Mesenteric fat pad (tissue), 1 donor: ENCODE data around the gene CEP350. TPM values are rescaled to one million over a fixed set of nuclear protein-coding genes. Genes with fewer than 3 reads are reported as not detected.
"Not testable (repeated sequence)": the region's sequence is repeated elsewhere in the genome, so short reads cannot be mapped to it uniquely, and the experiment has no call there.

Experiments used
- DNase-seq: peaks from one replicate; pipeline ENCODE4 v3.0.0-alpha.2; 2020; ENCODE audit warnings: low spot score
- total RNA-seq: library from RNA; stranded (reverse); fragmentation: NEBNext Ultra II Directional; extraction: Animal tissue kit (Norgen Biotek cat#: 25700); gene quantifications from one replicate; pipeline ENCODE4 v1.2.1, GENCODE V29; 2021
- donor health status: DM: yes; HTN: yes; CAD: no.

CEP350 gene
- total RNA-seq, 1 donor from 2014 or later, result 57.6 TPM

DNA sequence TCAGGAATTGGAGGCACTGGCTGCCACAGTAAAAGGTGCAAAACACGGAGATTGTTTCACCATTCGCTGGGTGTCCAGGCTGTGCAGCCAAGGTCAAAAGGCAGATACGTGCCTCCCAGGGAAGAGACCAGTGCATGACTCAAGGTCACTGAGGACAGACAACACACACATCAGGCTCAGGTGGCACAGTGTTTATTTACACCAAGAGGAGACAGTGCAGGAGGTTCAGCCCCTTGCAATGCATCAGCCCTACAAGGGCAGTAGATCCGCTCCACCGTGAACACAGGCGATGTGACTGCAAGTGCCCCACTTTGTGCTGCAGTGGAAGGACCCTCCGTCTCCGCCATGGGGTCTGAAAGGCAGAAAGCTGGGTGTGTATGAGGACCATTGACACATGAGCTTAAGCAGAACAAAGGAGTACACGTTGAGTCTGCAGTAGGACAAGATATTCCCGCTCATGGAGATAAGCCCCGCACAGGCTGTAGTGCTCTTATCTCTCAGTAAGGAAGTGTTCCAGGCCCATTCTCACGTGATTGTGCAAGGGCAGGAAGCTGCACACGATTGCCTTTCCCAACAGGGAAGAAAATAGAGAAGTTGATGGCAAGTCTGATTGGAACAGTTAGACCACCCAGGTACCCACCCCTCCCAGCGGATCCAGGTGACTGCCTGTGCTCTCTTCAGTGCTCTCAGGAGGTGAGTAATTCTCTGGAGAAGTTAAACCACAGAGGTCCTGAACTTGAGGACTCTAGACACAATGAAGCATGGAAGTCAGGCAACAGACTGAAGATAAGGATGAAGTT, 162.6 kb downstream of the CEP350 start:
- DNase-seq, result no peak

DNA sequence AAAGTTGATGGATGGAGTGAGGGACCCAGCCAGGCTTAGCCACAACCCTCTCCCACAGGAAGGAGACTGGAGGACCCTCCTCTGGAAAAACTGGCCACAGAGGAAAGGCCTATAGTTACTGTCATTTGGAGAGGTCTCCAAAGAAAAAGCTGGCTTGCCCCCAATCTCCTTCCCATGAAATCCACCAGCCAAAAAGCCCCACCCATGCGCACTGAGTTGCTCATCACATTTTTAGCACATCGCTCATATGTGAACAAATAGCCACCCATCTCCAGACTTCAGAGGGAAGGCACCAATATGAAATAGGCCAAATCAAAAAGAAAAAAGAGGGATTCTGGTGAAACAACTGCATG, 163.1 kb downstream of the CEP350 start:
- no peak for DNase-seq

DNA sequence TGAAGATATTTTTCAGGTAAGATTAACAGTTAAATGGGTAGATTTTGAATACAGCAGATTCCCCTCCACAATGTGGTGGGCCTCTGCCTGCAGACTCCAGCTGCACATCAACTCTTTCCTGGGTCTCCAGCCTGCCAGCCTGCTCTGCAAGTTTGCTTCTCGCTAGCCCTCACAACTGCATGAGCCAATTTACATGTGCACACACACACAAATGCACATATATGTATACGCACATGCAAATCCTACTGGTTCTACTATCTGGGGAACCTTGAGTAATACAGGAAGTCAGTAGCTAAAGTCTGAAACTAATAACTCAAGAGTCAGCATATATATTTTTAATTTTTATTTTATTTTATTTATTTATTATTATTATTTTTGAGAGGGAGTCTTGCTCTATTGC, 165.2 kb downstream of the CEP350 start:
- DNase-seq, result no peak

DNA sequence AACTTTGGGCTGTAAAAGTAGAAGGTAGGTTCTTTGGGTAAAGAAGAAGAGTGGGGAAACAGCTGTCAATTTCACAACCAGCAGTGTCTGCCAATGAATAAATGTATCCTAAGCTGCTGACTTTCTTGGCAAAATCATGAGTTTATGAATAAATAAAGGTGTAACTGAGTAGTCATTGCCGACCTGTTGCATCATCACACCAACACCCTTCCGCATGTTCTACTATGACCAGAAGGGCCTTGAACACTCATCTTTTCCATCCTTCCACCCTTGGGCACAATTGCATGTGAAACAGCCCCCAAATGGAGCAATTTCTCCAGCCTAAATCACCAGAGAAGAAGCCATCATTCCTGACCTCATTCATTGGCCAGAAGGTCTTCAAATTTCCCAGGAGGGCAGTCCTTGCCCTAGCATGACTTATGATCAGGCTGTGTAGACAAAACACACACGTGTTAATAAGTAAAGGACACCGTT, 168.9 kb downstream of the CEP350 start:
- no peak for DNase-seq

DNA sequence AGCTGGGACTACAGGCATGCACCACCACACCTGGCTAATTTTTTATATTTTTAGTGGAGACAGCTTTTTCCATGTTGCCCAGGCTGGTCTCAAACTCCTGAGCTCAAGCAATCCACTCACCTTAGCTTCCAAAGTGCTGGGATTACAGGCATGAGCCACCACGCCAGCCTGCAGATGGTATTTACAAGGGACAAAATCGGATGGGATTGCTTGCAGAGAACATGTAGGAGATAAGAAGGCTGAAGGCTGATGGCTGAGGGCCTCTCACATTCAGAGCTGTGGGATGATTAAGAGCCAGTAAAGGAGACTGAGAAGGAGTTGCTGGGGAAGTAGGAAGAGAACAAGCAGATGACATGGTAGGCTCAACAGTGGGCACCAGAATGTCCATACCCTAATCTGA, 176.0 kb downstream of the CEP350 start:
- DNase-seq, result no peak

DNA sequence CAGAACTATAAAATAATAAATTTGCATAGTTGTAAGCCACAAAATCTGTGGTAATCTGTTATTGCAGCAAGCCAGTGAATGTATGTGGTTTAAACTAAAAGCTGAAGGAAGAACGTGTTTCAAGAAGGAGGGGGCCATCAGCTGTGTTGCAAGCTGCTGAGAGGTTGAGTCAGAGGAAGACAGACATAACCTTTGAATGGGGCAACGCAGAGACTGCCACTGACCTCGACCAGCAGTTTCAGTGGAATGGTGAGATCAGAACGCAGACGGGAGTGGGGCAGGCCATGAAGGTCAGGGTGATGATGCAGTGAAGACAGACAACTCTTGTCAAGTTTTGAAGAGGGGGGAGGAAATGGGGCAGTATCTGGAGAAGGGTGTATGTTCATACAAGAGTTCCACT, 176.9 kb downstream of the CEP350 start:
- DNase-seq, result no peak

DNA sequence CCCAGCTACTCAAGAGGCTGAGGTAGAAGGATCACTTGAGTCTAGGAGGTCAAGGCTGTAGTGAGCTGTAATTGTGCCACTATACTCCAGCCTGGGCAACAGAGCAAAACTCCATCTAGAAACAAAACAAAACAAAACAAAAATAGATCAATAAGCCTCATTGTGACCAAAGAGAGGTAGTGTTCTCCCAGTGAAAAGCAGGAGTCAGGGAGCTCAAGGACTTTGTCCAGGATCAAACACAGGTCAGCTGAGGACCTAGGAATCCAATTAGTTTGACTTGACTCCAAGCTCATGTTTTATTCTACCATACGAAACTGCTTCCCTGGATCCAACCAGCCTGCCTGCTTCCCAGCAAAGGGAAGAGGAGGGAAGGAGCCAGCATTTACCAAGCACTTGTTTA, 178.6 kb downstream of the CEP350 start:
- DNase-seq, result no peak

DNA sequence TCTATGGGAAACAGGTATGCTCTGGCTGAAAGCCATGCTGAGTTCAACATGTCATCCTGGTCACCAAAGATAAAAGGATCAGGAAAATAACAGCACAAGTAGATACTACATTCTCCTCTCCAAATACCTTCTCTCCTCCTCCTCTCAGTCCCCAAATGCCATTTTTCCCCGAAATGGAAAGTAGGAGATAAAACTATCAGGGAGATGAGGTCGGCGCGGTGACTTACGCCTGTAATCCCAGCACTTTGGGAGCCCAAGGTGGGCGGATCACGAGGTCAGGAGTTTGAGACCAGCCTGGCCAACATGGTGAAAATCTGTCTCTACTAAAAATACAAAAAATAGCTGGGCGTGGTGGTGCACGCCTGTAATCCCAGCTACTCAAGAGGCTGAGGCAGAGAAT, 179.1 kb downstream of the CEP350 start:
- not testable (repeated sequence) for DNase-seq

DNA sequence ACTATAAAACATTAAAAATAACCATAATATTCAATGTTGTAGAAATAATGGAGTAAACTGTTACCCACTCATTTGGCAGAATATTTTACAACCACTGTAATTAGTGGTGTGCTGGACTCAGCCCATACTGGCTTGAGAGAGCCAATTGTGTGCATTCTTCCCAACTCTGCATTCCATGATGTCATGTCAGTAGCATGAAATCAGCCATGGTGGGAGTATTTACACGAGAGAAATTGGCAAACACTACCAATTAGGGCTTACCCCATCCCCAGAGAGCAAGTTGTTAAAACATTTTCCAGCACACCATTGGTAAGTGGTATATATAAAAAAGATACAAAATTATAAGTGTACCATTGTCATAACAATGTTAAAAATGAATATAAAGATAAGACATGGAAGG, 180.9 kb downstream of the CEP350 start:
- no peak for DNase-seq

DNA sequence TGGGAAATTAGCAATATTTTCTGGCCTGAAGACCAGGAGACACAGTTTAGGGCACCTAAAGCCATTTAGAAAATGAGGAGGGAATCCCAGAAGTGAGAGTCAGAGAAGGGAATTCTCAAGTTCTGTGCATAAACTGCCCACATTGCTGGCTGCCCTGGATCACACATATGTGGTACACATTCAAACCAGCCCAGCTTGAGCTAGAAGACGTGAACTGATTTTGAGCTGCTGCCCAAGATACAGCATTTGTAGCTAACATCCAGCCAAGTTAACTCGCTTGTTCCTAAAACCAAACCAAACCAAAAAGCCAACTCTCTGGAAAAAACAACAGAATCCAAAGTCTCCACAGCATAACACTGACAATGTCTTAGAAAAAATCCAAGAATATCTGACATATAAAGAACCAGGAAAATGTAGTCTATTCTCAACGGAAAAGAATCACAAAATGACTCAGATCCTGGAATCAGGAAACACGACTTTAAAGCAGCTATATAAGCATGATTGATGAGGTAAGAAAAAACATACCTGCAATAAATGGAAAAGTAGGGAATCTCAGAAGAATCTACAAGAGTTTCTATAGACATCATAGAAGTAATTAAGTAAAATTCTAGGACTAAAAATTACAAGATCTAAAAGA, 181.8 kb downstream of the CEP350 start:
- no peak for DNase-seq

DNA sequence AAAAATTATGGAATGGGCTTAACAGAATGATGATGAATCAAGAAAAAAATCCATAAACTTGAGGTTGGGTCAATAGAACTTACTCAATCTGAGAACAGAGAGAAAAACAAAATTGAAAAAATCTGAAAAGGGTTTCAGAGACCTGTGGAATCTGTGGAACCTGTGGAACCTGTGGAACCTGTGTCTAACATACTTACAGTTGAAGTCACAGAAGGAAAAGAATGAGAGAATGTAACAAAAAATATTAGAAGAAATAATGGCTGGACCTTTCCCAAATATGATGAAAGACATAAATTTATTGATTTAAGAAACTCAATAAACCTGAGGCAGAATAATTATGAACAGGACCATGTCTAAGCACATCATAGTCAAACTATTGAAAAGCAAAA, 182.4 kb downstream of the CEP350 start:
- DNase-seq, result no peak

DNA sequence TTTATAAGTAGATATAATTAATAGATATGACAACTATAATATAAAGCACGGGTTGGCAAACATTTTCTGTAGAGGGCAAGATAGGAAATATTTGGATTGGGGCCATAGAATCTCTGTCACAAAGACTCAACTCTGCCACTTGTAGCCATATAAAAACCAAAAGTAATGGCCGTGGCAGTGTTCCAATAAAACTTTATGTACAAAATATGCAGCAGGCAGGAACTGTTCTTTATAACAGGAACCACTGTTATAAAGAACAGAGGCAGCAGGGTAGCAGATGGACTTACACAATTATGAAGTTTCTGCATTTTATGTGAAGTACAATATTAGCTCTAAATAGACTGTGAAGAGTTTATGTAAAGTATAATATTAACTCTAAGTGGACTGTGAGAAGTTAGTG, 183.2 kb downstream of the CEP350 start:
- no peak for DNase-seq

DNA sequence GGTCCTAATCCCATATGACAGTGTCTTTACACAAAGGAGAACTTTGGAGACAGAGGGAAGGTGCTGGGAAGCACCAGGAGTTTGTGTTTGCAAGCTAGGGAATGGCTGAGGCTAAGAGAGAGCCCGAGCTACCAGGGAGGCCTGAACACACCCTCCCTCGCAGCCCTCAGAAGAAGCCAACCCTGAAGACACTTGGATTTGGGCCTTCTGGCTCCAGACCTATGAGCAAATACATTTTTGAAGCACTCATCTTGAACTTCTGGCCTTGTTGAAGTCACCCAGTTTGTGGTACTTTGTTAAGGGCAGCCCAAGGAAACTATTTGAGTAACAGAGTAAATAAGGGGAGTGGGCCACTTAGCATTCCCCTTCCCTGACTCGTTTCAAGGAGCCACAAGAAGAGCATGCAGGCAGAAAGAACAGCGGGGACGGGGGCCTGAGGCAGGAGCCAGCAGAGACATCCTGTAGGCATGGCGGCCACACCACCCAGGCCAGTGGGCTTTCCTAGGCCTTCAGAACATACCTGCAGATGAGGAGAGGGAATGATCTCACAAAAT, 186.8 kb downstream of the CEP350 start:
- DNase-seq, result peak; percentile 47

DNA sequence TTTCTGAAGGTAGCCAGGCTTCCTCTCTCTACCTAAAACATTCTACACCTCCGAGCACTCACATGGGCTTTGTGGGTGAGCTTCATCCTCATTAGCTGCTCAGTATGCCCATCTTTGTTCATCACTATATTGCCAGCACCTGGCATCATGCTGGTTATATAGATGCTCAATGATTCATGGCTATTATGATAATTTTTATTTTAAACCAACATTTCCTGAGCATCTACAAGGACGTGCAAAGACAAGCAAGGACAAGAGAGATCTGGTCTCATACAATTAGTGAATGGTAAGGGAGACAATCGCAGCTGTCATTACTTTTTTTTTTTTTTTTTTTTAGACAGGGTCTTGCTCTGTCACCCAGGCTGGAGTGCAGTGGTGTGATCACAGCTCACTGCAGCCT, 188.7 kb downstream of the CEP350 start:
- DNase-seq, result no peak

DNA sequence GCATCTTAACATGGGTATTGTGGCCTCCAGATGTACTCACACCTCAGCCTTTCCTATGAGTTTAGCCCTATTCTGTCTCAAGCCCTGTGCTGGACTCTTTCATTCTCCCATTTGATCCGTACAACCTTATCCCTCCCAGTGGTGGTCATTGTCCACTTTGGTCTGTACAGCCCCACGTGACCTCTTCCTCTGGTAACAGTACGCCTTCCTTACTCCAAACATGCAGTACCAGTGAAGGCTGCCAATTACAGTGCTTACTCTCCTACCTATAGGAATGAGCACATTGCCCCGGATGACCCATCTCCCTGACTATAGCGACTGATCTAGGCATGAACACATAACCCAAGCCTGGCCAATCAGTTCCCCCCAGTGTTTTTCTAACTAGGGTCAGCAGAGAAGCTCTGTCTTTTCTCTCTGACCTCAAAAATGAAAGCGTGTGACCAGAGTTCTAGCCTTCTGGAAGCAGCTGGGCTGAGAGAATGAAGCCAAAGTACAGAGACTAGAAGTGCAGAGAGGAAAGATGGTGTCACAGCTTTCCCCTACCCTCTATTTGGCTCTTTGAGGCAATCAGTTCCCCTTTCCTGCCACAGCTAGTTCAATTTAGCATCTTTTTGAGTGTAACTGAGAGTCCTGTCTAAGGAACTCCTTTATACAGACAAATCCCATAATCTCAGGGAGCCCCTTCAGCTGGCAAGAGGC, 190.2 kb downstream of the CEP350 start:
- peak; percentile 41 for DNase-seq

DNA sequence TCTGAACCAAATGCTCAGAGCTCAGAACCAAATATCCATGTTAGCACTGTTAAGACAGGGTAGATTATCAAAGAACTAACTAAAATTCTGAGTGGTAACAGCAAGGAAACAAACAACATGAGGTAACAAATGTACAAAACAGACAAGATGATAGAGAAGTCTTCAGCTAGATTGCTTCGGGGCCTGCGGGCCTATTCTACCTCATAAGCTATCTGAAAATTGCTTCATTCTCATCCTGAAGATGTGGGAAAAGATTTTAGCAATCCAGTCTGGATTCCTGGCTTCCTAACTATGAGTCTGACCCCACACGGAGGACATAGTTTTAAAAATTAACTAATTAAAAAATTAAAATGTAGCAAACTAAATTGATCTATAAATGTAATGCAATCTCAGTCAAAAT, 190.8 kb downstream of the CEP350 start:
- peak; percentile 2 for DNase-seq

DNA sequence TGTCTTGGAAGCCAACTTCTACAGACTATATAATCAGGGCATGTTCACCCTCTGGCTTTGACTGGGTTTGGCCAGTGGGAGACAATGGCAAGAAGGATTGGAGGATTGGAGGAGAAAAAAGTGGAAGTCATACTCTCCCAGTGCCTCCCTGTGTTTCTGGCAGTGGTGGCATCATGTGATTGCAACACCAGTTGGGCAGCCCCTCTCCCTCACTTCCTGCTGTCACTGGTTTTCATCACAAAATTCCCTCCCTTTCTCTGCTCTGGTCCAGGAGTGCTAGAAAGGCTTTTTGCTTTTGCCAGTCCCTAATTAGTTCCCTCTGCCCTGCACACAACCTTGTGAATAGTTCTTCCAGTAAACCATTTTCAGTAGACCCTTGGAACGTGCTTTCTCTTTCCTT, 196.4 kb downstream of the CEP350 start:
- peak; percentile 41 for DNase-seq

DNA sequence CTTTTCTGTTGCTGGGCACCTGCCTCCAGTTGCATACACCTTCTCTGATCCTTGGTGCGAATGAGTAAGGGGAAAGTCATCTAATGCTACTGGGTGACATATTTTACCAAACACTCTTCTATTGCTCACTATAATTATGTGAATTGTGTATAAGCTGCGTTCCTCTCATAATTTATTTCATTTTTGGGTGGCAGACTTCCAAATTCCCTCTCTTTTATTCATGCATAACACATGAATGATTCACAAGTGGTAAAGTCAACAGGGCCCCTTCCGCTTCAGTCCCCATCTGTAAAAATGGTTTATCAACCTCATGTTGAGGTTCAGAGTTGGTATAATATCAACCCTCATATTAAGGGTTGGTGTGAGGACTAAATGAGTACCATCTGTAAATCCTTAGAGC, 196.9 kb downstream of the CEP350 start:
- no peak for DNase-seq

DNA sequence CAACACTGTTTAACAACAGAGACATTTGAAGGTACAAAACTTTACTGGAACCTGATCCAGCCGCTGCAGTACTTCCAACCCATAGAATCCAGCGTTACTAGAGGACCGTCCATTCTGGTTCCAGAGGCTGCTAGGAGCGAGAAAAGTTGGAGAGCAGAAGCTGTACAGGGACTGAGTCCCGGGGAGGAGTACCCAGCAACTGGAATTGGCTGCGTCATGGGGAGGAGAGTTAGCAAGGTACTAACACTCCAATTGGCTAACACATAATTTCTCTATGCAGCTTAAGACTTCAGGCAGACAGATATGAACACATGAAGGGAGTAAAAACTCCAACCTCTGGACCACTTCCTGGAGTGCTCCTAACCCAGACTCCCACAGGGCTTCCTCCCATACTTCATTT, 198.0 kb downstream of the CEP350 start:
- DNase-seq, result peak; percentile 6

DNA sequence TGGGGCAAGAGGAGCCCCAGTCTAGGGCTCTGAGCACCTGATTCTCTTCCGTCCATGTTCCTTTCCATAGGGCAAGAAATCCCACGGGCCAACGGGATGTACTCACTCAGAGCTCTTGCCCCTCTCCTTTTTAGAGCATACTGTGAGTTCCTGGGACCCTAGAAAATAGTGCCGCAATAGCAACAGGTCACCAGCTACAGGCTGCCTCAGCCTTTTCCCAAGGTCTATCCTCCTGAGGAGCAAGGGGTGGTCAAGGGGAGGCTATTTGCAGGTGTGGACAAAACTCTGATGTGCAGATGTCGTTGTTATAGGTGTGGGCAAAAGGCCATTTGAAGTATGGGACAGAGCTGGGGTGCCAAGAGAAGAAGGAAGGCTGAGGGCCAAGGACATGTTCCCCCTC, 198.4 kb downstream of the CEP350 start:
- no peak for DNase-seq

DNA sequence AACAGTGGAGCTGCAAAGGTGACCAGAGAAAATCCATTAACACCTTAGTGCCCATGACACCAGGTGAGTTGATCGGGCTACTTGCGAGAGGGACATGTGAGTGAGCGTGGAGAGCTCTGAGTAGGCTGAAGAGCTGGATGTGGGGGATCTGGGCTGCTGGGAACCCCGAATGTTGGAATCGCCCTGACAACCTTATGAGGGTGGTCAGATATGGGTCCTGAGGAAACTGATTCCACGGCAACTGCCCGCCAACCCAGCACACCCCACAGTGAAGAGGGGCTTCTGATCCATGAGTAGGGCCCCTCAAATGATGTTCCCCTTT, 199.4 kb downstream of the CEP350 start:
- DNase-seq, result no peak
